ENCODE measurements around the gene RAMP1. TPM values are rescaled to one million over a fixed set of nuclear protein-coding genes. Genes with fewer than 3 reads are reported as not detected.

The RAMP1 gene
- total RNA-seq, 1 experiment from 2014 or later = 0.63 TPM

DNA sequence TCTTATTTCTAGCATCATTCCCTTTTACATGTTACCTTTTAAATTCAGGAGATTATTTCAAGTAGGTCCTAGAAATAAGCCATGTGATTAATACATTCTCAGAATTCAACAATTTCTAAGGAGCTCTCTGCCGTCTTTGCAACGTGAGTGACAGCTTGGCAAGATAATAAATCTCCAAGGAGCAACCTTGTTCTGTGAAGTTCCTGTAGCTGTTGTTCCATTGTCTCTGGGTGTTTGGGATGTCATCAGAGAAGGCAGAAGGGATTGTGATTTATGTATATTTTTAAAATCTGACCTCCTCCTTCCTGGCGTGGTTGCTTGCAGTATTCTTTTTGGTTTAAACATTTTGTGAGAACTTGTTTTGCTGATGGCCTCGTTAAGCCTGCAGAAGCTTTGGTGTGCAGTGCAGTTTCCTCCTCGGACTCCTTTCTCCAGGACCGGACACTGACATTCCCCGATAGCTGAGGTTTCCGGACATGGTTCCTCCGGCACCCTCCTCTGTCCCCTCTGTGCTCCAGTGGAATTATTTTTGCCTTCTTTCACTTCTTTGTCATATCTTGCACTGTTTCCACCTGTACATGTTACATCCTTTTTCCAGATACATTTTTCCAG is 33.7 kb downstream of the RAMP1 start:
- no peak overlapping the region for H3K27ac ChIP-seq (ENCODE audit: insufficient read length, low read depth, low read length)
- no peak overlapping the region for H3K56ac ChIP-seq (ENCODE audit: insufficient read length, low read depth, low read length)
- H2BK12ac ChIP-seq (ENCODE audit: insufficient read length, low read depth, low read length) = no peak overlapping the region
- H2BK120ac ChIP-seq (ENCODE audit: low read depth, low read length, poor library complexity, severe bottlenecking) = no peak overlapping the region
- H2BK20ac ChIP-seq (ENCODE audit: low read depth, low read length, poor library complexity, severe bottlenecking) = no peak overlapping the region
- no CpG with 5 or more reads among the region's 9 CpGs for WGBS (ENCODE audit: extremely low coverage, insufficient read length, low lambda C conversion rate)
- no peak overlapping the region for H3K4me3 Mint-ChIP-seq
- H3K9me3 ChIP-seq (ENCODE audit: control insufficient read depth, low read depth, low read length) = no peaks in the 10 kb centered on the region
- H3K4me1 Mint-ChIP-seq = no peaks in the 10 kb centered on the region
- H3K9ac ChIP-seq (ENCODE audit: extremely low read depth, insufficient read length, low read length) = no peak overlapping the region
- H4K91ac ChIP-seq (ENCODE audit: insufficient read length, low read depth, low read length) = no peak overlapping the region
- H3T11ph ChIP-seq (ENCODE audit: low read length) = no peak overlapping the region
- H3K23ac ChIP-seq (ENCODE audit: insufficient read length, low read depth, low read length) = no peak overlapping the region
- no peaks in the 10 kb centered on the region for H3K23me2 ChIP-seq (ENCODE audit: insufficient read length, low read depth, low read length, poor library complexity, severe bottlenecking)
- H3K9me3 Mint-ChIP-seq = no peaks in the 10 kb centered on the region
- H4K5ac ChIP-seq (ENCODE audit: insufficient read length, low read depth, low read length) = no peak overlapping the region
- TF ChIP-seq, protein P1, sequence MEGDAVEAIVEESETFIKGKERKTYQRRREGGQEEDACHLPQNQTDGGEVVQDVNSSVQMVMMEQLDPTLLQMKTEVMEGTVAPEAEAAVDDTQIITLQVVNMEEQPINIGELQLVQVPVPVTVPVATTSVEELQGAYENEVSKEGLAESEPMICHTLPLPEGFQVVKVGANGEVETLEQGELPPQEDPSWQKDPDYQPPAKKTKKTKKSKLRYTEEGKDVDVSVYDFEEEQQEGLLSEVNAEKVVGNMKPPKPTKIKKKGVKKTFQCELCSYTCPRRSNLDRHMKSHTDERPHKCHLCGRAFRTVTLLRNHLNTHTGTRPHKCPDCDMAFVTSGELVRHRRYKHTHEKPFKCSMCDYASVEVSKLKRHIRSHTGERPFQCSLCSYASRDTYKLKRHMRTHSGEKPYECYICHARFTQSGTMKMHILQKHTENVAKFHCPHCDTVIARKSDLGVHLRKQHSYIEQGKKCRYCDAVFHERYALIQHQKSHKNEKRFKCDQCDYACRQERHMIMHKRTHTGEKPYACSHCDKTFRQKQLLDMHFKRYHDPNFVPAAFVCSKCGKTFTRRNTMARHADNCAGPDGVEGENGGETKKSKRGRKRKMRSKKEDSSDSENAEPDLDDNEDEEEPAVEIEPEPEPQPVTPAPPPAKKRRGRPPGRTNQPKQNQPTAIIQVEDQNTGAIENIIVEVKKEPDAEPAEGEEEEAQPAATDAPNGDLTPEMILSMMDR (conservative IDR thresholded peaks at IDR 0.05) = no peak
- H3K14ac ChIP-seq (ENCODE audit: insufficient read depth, low read length) = no peak overlapping the region
- no peak for DNase-seq
- no peaks in the 10 kb centered on the region for H3K4me1 ChIP-seq (ENCODE audit: insufficient read depth, low read length)
- no peak overlapping the region for H2AFZ ChIP-seq (ENCODE audit: low read length)
- H3K79me2 ChIP-seq (ENCODE audit: insufficient read depth, low read length) = no peaks in the 10 kb centered on the region
- H2BK5ac ChIP-seq (ENCODE audit: insufficient read length, low read length) = no peak overlapping the region
- no peaks in the 10 kb centered on the region for H3K27me3 ChIP-seq (ENCODE audit: insufficient read depth, low read length)
- no peak overlapping the region for H3K27ac Mint-ChIP-seq
- no peak overlapping the region for H4K8ac ChIP-seq (replicated peaks; ENCODE audit: insufficient read length, low read depth, low read length)
- H3K79me1 ChIP-seq (ENCODE audit: insufficient read depth, low read depth, low read length, poor library complexity, severe bottlenecking) = no peaks in the 10 kb centered on the region
- no peak overlapping the region for H2AK5ac ChIP-seq (ENCODE audit: insufficient read length, low read length)
- H4K20me1 ChIP-seq (ENCODE audit: control insufficient read depth, insufficient read depth, insufficient read length) = no peaks in the 10 kb centered on the region
- no peaks in the 10 kb centered on the region for H3K27me3 Mint-ChIP-seq (ENCODE audit: low read depth)
- H3K4ac ChIP-seq (ENCODE audit: low read depth, low read length) = no peak overlapping the region
- no peak overlapping the region for H2BK15ac ChIP-seq (ENCODE audit: low read depth, low read length)
- H3K18ac ChIP-seq (ENCODE audit: insufficient read length, low read depth, low read length) = no peak overlapping the region
- no peaks in the 10 kb centered on the region for H3K36me3 Mint-ChIP-seq (ENCODE audit: insufficient read depth in 1 of 3, low read depth in 3 of 3)
- no peak overlapping the region for H3K4me2 ChIP-seq (ENCODE audit: insufficient read depth, insufficient read length, low read length)

All from H9 (cell line).